HL-60 (cell line): Measurements from ENCODE around the gene ETV7.

Experiments used
- DNase-seq, 2 experiments: peaks; one replicate each; pipeline ENCODE4 v3.0.0-alpha.2; 2010 to 2020; ENCODE audit warnings: low read depth in 1 of 2, low spot score in 1 of 2
- H3K27ac ChIP-seq: fragments of 250-450 bp; sonication (Bioruptor Pico); replicated peaks from 2 replicates; pipeline ENCODE4 v1.5.1; 2020; ENCODE audit warnings: mild to moderate bottlenecking, moderate library complexity
- H3K27me3 ChIP-seq: fragments of 250-450 bp; sonication (Bioruptor Pico); 2 replicates; pipeline ENCODE4 v1.5.1; 2021; ENCODE audit warnings: mild to moderate bottlenecking, moderate library complexity; ENCODE audit not compliant: insufficient read depth, poor library complexity, severe bottlenecking
- H3K4me3 ChIP-seq: replicated peaks from 2 replicates; pipeline ENCODE4 v1.5.1; 2011; ENCODE audit warnings: mild to moderate bottlenecking, control low read depth, low read length; ENCODE audit not compliant: insufficient read depth
- GABPA ChIP-seq: IDR thresholded peaks from 2 replicates; pipeline ENCODE4 v1.6.1; 2012; ENCODE audit warnings: low read depth
- POLR2AphosphoS5 ChIP-seq: IDR thresholded peaks from 2 replicates; pipeline ENCODE4 v1.6.1; 2012; ENCODE audit warnings: low read depth
- SPI1 ChIP-seq: IDR thresholded peaks from 2 replicates; pipeline ENCODE4 v1.6.1; 2012; ENCODE audit warnings: low read depth, mild to moderate bottlenecking, borderline replicate concordance
- TF ChIP-seq, protein P1 (sequence below): IDR thresholded peaks from 2 replicates; pipeline ENCODE4 v1.6.1; 2012; ENCODE audit warnings: low read depth; ENCODE audit not compliant: insufficient replicate concordance
- TF ChIP-seq, protein P2 (sequence below): IDR thresholded peaks from one replicate; pipeline ENCODE4 v1.5.1; 2011; ENCODE audit warnings: low read length, control low read depth, inconsistent platforms; ENCODE audit not compliant: insufficient read depth

The ETV7 gene

DNA sequence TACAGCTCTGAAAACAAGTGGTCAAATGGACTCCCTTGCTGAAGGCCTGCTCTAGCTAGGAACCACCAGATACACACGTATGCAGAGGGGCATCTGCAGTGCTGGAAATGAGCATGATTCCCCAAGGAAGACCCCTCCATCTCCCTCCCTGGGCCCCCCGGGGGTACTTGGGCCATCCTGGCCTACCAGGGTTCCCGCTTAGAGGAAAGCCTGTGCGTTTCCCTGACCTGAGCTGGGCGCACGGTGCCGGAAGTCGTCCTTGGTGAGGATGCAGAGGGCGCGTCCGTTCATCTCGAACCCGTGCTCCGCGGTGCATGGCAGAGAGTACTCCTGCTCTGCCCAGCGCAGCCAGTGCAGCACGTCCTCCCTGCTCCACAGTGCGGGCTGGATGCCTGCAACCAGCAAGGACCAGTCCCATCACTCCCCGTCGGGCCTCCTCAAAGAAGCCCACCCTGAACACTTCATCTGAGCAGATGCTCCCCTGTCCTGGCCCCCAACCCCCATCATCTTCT lies 11.8 kb downstream of the ETV7 start:
- H3K27ac ChIP-seq, result no peak overlapping the region
- no peak for DNase-seq
- no peaks in the 10 kb centered on the region for H3K27me3 ChIP-seq
- no peak for TF ChIP-seq SPI1
- TF ChIP-seq, protein P1, sequence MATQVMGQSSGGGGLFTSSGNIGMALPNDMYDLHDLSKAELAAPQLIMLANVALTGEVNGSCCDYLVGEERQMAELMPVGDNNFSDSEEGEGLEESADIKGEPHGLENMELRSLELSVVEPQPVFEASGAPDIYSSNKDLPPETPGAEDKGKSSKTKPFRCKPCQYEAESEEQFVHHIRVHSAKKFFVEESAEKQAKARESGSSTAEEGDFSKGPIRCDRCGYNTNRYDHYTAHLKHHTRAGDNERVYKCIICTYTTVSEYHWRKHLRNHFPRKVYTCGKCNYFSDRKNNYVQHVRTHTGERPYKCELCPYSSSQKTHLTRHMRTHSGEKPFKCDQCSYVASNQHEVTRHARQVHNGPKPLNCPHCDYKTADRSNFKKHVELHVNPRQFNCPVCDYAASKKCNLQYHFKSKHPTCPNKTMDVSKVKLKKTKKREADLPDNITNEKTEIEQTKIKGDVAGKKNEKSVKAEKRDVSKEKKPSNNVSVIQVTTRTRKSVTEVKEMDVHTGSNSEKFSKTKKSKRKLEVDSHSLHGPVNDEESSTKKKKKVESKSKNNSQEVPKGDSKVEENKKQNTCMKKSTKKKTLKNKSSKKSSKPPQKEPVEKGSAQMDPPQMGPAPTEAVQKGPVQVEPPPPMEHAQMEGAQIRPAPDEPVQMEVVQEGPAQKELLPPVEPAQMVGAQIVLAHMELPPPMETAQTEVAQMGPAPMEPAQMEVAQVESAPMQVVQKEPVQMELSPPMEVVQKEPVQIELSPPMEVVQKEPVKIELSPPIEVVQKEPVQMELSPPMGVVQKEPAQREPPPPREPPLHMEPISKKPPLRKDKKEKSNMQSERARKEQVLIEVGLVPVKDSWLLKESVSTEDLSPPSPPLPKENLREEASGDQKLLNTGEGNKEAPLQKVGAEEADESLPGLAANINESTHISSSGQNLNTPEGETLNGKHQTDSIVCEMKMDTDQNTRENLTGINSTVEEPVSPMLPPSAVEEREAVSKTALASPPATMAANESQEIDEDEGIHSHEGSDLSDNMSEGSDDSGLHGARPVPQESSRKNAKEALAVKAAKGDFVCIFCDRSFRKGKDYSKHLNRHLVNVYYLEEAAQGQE, result no peak
- no peak for TF ChIP-seq POLR2AphosphoS5
- TF ChIP-seq GABPA, result no peak
- TF ChIP-seq, protein P2, sequence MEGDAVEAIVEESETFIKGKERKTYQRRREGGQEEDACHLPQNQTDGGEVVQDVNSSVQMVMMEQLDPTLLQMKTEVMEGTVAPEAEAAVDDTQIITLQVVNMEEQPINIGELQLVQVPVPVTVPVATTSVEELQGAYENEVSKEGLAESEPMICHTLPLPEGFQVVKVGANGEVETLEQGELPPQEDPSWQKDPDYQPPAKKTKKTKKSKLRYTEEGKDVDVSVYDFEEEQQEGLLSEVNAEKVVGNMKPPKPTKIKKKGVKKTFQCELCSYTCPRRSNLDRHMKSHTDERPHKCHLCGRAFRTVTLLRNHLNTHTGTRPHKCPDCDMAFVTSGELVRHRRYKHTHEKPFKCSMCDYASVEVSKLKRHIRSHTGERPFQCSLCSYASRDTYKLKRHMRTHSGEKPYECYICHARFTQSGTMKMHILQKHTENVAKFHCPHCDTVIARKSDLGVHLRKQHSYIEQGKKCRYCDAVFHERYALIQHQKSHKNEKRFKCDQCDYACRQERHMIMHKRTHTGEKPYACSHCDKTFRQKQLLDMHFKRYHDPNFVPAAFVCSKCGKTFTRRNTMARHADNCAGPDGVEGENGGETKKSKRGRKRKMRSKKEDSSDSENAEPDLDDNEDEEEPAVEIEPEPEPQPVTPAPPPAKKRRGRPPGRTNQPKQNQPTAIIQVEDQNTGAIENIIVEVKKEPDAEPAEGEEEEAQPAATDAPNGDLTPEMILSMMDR, result no peak
- H3K4me3 ChIP-seq, result no peak overlapping the region

DNA sequence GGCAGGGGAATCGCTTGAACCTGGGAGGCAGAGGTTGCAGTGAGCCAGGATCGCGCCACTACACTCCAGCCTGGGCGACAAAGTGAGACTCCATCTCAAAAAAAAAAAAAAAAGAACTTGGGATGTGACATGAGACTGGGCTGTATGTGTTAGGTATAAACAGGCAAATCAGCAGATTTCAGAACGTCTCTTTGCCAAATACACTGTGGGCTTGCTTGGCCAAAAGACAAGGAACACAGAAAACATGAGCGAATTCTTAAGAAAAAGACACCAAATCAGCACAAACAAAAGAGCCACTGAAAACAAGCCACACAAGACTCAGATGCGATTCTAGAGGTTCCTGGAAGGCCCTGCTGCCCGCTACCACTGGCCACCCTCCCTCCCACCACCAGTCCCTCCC lies 12.5 kb downstream of the ETV7 start:
- no peak overlapping the region for H3K27ac ChIP-seq
- DNase-seq, result no peak
- no peaks in the 10 kb centered on the region for H3K27me3 ChIP-seq
- H3K4me3 ChIP-seq, result no peak overlapping the region
- TF ChIP-seq SPI1, result no peak
- TF ChIP-seq, protein P2, result no peak
- TF ChIP-seq, protein P1, result no peak
- TF ChIP-seq POLR2AphosphoS5, result no peak
- no peak for TF ChIP-seq GABPA

DNA sequence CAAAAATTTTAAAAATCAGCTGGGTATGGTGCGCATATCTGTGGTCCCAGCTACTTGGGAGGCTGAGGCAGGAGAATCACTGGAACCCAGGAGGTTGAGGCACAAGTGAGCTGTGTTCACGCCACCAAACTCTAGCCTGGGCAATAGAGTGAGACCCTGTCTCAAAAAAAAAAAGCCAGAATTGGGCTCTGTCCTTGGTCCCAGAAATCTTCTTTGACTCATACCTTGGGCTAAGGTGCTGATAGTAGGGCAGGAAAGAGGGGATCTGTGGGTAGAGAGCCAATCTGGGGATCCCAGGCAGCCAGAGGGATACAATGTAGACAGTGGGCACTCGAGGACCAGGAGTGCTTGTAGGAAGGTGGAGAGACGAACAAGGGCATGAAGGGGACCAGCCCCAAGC lies 13.3 kb downstream of the ETV7 start:
- DNase-seq, result no peak
- H3K4me3 ChIP-seq, result no peak overlapping the region
- TF ChIP-seq, protein P1, result no peak
- TF ChIP-seq POLR2AphosphoS5, result no peak
- TF ChIP-seq, protein P2, result no peak
- no peak for TF ChIP-seq SPI1
- no peak for TF ChIP-seq GABPA
- H3K27ac ChIP-seq, result no peak overlapping the region
- no peaks in the 10 kb centered on the region for H3K27me3 ChIP-seq
